MM.1S (cell line): ENCODE measurements around the gene APRT.

Experiments used
- DNase-seq: peaks from one replicate; pipeline ENCODE4 v3.0.0-alpha.2; 2015
- H2AFZ ChIP-seq: fragments of 300-600 bp; sonication (generic); 2 replicates; pipeline ENCODE4 v1.6.0; 2016; ENCODE audit warnings: antibody characterized with exemption, low read length
- H3F3A ChIP-seq: fragments of 300-600 bp; sonication (generic); 2 replicates; pipeline ENCODE4 v1.6.1; 2016; ENCODE audit warnings: mild to moderate bottlenecking, antibody characterized with exemption, low read length, moderate library complexity, mixed read lengths; ENCODE audit not compliant: insufficient read depth
- H3K27ac ChIP-seq: fragments of 300-600 bp; sonication (generic); 2 replicates; pipeline ENCODE4 v1.5.1; 2016; ENCODE audit warnings: mild to moderate bottlenecking, low read length
- H3K27me3 ChIP-seq: fragments of 300-600 bp; sonication (generic); replicated peaks from 2 replicates; pipeline ENCODE4 v1.6.0; 2016; ENCODE audit warnings: low read length; ENCODE audit not compliant: insufficient read depth
- H3K36me3 ChIP-seq: fragments of 300-600 bp; sonication (generic); replicated peaks from 2 replicates; pipeline ENCODE4 v1.6.1; 2016; ENCODE audit warnings: mild to moderate bottlenecking, low read length, mixed read lengths; ENCODE audit not compliant: insufficient read depth
- H3K4me1 ChIP-seq: fragments of 300-600 bp; sonication (generic); 2 replicates; pipeline ENCODE4 v1.6.1; 2016; ENCODE audit warnings: low read length, mixed read lengths
- H3K4me2 ChIP-seq: fragments of 300-600 bp; sonication (generic); 2 replicates; pipeline ENCODE4 v1.6.0; 2016; ENCODE audit warnings: low read depth, low read length
- H3K4me3 ChIP-seq: fragments of 300-600 bp; sonication (generic); 2 replicates; pipeline ENCODE4 v1.5.1; 2016; ENCODE audit warnings: low read length, mixed read lengths
- H3K79me2 ChIP-seq: fragments of 300-600 bp; sonication (generic); 2 replicates; pipeline ENCODE4 v1.6.1; 2016; ENCODE audit warnings: mixed run types, low read length, mixed read lengths
- H3K9ac ChIP-seq: fragments of 300-600 bp; sonication (generic); 2 replicates; pipeline ENCODE4 v1.6.1; 2016; ENCODE audit warnings: low read length, mixed read lengths
- H3K9me2 ChIP-seq: fragments of 300-600 bp; sonication (generic); replicated peaks from 2 replicates; pipeline ENCODE4 v1.6.1; 2016; ENCODE audit warnings: mild to moderate bottlenecking, low read length, mixed read lengths; ENCODE audit not compliant: insufficient read depth
- H3K9me3 ChIP-seq: fragments of 300-600 bp; sonication (generic); replicated peaks from 2 replicates; pipeline ENCODE4 v1.6.1; 2016; ENCODE audit warnings: mild to moderate bottlenecking, low read length, mixed read lengths; ENCODE audit not compliant: insufficient read depth
- H4K20me1 ChIP-seq: fragments of 300-600 bp; sonication (generic); 2 replicates; pipeline ENCODE4 v1.6.1; 2016; ENCODE audit warnings: mild to moderate bottlenecking, low read length, moderate library complexity, mixed read lengths; ENCODE audit not compliant: insufficient read depth
- CTCF ChIP-seq: fragments of 300-600 bp; sonication (generic); IDR thresholded peaks from 2 replicates; pipeline ENCODE4 v1.5.1; 2016; ENCODE audit warnings: antibody characterized with exemption, low read length, mixed read lengths
- EZH2 ChIP-seq: fragments of 300-600 bp; sonication (generic); optimal IDR thresholded peaks from 2 replicates; pipeline ENCODE3; 2017; ENCODE audit warnings: low read depth, mild to moderate bottlenecking, antibody characterized with exemption, low read length, mixed read lengths
- EZH2phosphoT487 ChIP-seq: fragments of 300-600 bp; sonication (generic); IDR thresholded peaks from 2 replicates; pipeline ENCODE4 v1.6.1; 2018; ENCODE audit warnings: antibody characterized with exemption, low read length

APRT gene

DNA sequence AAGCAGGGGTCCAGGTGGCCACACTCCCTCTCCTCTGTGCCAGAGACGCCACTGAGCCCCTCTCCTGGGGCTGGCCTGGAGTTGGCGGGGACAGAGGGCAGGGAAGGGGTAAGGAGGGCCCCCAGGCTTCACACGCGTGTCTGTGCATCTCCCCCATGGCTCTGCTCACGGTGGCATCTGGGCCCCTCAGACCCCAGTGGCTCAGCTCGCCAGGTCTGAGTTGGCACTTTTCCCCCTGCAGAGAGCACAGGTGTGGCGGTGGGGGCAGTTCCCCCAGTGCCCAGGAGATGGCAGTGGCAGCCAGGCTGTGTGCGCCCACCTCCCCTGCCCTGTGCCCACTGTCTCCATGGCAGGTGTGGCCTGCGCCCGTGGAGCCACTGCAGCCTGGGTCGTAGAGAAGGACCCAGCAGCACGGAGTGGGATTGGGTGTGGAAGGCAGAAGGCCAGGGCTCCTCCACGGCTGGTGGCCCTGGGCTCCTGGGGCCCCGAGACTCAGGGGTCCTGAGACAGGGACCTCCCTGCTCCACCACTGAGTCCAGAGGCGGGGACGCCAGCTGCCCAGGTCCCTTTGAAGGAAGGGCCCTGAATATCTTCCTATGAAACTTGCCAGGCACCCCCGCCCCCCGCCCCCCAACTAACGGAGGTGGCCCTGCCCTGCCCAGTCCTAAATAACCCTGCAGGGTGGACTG is 4.3 kb upstream of the APRT start:
- Histone ChIP-seq H3K4me3 (no peak overlapping the region), H3K4me2 (no peak overlapping the region), H3F3A (no peaks in the 10 kb centered on the region), H3K27ac (no peak overlapping the region), H3K27me3 (0 out of 2 replicates have a peak, but pooled peaks cover 4% of the 10 kb centered on the region), H3K9me2 (no peaks in the 10 kb centered on the region), H3K36me3 (no peaks in the 10 kb centered on the region), H3K9me3 (no peaks in the 10 kb centered on the region), H3K9ac (no peak overlapping the region), H4K20me1 (no peaks in the 10 kb centered on the region), H3K79me2 (peaks cover 5% of the 10 kb centered on the region), H3K4me1 (no peaks in the 10 kb centered on the region), H2AFZ (no peak overlapping the region)
- DNase-seq, result peak; percentile 21
- TF ChIP-seq EZH2 (no peak), EZH2phosphoT487 (no peak), CTCF (peak; percentile 67)

- H3K9ac ChIP-seq, result no peak overlapping the region
Measured at GRCh38 chr16:88815227-88815626, 3.5 kb upstream of the APRT start.

GRCh38 chr16:88814144-88814502 is 2.4 kb upstream of the APRT start:
- peaks cover 6% of the 10 kb centered on the region; the same call in 1 of the 2 replicates for H3K4me1 ChIP-seq
- TF ChIP-seq CTCF (no peak), EZH2phosphoT487 (no peak), EZH2 (no peak)
- no peaks in the 10 kb centered on the region for H3K36me3 ChIP-seq
- no peak overlapping the region for H3K9ac ChIP-seq
- no peak overlapping the region for H3K4me3 ChIP-seq
- H3K79me2 ChIP-seq, result peaks cover 23% of the 10 kb centered on the region
- no peak for DNase-seq
- no peak overlapping the region for H3K4me2 ChIP-seq
- no peaks in the 10 kb centered on the region for H4K20me1 ChIP-seq
- no peaks in the 10 kb centered on the region for H3K9me2 ChIP-seq
- peaks cover 10% of the 10 kb centered on the region; the same call in 1 of the 2 replicates for H3F3A ChIP-seq
- H3K27ac ChIP-seq, result no peak overlapping the region
- 0 out of 2 replicates have a peak, but pooled peaks cover 4% of the 10 kb centered on the region for H3K27me3 ChIP-seq
- H3K9me3 ChIP-seq, result no peaks in the 10 kb centered on the region
- H2AFZ ChIP-seq, result no peak overlapping the region

More at GRCh38 chr16:88815227-88815626, 3.5 kb upstream of the APRT start:
- H3F3A ChIP-seq, result peaks cover 6% of the 10 kb centered on the region; the same call in 1 of the 2 replicates
- H2AFZ ChIP-seq, result no peak overlapping the region
- H4K20me1 ChIP-seq, result no peaks in the 10 kb centered on the region
- no peak overlapping the region for H3K4me3 ChIP-seq
- H3K27me3 ChIP-seq, result 0 out of 2 replicates have a peak, but pooled peaks cover 4% of the 10 kb centered on the region
- no peaks in the 10 kb centered on the region for H3K36me3 ChIP-seq
- TF ChIP-seq EZH2 (no peak), CTCF (no peak), EZH2phosphoT487 (no peak)
- no peak overlapping the region for H3K4me2 ChIP-seq
- H3K27ac ChIP-seq, result no peak overlapping the region
- H3K9me3 ChIP-seq, result no peaks in the 10 kb centered on the region
- no peak for DNase-seq
- H3K9me2 ChIP-seq, result no peaks in the 10 kb centered on the region
- peaks cover 13% of the 10 kb centered on the region for H3K79me2 ChIP-seq
- H3K4me1 ChIP-seq, result peaks cover 3% of the 10 kb centered on the region; the same call in 1 of the 2 replicates
